Forelimb muscle (tissue), 1 donor: Measurements from ENCODE around the gene RAP1GAP. TPM values are rescaled to one million over a fixed set of nuclear protein-coding genes. Genes with fewer than 3 reads are reported as not detected.
"Not testable (repeated sequence)": the region's sequence is repeated elsewhere in the genome, so short reads cannot be mapped to it uniquely, and the experiment has no call there.

Source experiments
- DNase-seq: peaks from one replicate; pipeline ENCODE4 v3.0.0-alpha.2; 2013; ENCODE audit warnings: low read depth
- polyA plus RNA-seq: library from polyadenylated mRNA; unstranded; fragments of 120-200 nt; gene quantifications from one replicate; pipeline ENCODE4 v1.2.1, GENCODE V29; 2013; ENCODE audit not compliant: insufficient read length

Gene RAP1GAP
- polyA plus RNA-seq, 1 donor, result 1.7 TPM

DNA sequence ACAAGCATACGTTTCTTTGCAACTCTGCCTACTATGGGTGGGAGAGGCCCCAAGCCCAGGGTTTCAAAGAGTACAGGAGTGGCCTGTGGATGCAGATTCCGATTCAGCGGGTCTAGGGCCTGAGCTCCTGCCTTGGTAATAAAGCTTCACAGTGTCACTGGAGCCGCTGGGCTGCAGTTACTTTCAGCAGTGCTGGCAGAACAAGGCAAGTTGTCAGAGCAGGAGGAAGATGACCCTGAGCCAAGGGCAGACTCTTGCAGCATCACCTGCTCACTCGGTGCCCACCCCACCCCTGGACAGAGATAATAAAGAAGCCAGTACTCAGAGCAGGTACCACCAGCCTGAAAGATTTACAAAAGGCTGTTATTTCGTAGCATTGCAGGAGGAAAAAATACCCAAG, 8.0 kb upstream of the RAP1GAP start:
- DNase-seq, result no peak

DNA sequence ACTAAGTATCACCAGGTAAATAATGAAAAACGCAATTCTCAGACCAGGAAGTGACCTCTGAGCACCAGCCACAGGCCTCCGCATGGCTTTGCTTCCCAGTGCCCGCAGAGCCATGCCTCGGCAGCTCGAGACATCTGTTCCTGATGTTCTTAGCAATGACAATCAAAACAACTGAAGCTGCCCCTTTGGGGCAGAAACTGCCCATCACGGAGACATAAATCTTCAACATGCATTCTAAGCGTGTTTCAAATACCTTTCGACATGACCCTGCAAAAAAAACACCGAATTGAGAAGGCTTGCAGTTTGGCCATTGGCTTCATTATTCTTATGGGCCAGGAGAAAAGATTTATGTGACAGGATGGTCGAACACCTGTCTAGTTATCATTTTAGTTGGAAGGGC, 5.8 kb upstream of the RAP1GAP start:
- no peak for DNase-seq

DNA sequence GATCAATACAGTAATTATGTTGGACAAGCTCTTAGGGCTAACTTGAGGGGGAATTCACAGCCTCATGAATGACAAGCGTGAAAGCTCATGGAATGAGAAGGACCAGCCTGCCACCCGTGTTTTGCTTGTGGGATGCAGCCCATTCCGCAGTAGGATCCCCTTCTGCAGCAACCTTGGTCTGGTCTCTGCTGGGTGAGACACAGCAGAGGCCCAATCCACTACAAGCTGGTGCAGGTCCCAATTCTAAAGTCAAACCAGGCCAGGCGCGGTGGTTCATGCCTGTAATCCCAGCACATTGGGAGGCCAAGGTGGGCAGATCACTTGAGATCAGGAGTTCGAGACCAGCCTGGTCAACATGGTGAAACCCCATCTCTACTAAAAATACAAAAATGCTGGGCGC, 4.7 kb upstream of the RAP1GAP start:
- not testable (repeated sequence) for DNase-seq

DNA sequence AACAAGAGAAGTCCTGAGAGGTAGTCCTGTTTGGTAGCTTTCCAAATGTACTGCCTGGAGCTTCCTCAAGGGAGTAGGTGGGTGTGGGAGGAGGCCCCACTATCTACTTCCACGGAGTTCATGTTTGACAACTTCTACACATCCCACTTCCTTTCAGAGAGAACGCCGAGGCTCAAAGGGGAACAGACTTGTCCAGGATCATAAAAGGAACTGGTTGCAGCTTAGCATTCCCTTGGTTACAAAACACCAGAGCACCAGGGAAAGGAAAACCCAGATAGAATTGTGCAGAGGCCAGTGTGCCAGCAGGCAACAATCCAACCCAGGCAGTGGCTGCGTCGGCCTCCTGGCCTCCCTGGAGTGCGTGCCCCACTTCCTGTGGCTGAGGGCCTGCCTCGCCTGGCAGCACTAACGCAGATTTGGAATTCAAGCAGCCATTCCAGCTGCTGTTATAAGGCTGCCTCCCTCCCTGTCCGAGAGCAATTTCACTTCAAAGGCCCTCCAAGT, 4.2 kb upstream of the RAP1GAP start:
- DNase-seq, result no peak

DNA sequence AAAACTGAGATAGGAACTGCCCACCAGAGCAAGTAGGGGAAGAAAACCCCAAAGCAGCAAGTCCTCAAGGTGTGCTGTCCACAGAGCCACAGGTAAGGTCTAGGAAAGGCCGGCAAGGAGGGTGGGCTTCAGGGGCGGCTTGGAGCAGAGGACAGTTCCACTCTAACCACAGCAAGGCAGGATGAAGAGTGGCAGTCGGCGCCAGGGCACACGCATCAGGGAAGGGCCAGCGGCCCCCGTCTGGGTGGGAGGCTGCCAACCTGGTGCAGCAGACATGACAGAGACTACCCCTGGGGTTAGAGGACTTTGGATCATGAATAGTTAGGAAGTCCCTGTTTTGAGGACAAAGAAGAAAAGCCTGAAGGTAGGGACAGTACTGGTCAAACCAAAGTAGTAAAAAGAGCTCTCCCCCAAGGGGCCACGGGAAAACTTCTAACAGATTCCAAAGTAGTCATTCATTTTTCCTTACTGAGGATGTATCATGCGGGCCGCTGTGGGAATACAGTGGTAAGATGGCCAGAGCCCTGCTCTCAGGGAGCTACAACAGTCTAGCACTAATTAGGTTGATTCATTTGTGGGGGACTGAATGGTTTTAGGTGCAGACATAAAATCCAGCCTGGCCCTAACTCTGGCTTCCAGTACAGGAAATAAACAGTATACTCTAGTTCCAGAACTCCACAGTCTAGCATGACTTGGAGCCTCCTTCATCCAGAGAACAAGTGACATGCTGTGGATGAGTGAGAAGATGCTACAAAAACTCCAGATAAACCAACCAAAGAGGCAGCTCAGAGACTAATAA, 3.5 kb upstream of the RAP1GAP start:
- DNase-seq, result no peak

DNA sequence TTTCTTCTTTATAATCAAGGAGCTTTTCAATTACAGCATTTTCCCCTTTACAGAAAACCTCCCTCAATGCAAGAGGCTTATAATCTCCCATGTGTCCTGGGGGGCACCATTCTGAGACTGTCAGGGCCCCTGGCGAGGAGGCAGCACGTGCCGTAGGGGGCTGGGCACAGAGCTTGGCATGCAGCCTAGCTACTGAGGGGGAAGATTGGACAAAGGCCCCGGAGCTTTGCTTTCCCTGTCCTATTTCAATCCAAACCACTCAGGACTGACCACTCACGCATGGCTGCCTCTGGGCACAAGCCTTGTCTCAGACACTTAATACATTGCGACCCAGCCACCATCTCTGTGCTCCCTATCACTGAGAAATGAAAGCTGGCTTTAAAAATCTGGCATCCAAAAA, 2.8 kb upstream of the RAP1GAP start:
- DNase-seq, result no peak

DNA sequence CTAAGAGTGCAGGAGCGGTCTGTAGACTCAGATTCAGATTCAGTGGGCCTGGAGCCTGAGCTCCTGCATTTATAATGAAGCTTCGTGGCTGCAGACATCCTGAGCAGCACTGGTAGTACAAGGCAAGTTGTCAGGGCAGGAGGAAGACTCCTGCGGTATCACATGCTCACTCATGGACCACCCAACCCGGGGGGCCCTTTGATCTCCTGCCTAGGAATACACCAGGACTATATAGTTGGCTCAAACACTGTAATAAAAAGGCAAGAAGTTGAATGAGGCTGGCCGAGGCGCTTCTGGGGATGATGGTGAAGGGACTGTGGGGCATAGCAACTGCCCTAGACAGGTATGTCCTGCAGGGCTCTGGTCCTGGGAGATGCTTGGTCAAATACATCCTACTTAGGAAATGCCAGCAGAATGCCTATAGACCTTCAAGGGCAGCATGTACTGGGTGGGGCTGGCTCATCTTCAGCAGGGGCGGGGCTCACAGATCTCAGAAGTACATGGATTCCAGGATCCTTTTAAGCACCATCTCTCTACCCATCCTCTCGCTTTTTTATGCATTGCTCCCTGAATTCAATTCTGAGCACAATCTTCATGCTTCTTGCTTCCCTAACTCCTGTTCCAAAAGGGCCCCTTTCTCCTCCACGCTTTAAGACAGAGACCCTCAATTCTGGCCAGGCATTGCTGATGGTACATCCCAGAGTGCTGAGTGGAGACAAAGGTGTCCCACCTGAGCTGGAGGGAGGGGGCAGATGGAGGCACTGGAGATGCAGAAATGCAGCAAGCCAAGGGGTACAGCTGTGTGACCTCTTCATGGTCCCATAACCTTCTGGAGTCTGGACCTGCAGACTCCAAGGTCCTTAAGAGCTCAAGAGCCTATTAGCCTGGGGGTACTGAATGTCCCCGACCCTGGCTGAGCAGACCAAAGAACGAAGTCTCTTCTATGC, 2.1 kb upstream of the RAP1GAP start:
- no peak for DNase-seq

DNA sequence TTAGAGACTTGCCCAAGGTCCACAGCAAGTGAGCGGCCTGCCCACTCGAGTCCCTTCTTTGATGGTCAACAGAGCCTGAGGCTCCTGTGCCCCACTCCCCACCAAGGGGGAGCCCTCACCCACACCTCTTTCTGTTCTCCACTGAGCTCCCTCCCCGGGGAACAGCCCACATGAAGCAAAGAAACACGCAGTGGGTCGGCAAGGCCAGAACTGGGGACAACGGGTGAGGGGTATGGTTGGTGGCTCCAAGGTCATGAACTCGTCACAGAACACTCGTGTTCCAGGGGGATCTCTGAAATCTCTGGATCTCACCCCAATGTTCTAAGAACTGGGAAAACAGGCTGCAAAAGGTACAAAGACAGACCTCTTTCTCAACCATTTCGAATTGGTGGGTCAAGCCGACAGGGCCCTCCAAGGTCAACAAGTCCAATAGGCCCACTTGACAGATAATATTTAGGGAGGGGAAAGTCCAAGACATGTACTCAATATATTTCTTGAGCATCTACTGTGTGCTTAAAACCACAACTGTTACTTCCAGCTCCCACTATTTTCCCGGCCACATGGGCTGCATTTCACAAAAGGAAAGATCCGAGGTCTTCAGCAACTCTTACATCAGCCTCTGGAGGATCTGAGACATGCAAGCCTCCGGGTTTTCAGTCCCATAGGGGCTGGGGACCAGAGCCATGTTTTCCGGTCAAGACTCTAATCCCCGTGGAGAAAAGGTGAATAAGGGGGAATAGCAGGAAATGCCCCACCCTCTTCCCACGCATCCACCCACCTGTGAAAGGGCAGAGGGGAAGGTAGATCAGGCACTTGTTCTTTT, 1.1 kb upstream of the RAP1GAP start:
- DNase-seq, result no peak

DNA sequence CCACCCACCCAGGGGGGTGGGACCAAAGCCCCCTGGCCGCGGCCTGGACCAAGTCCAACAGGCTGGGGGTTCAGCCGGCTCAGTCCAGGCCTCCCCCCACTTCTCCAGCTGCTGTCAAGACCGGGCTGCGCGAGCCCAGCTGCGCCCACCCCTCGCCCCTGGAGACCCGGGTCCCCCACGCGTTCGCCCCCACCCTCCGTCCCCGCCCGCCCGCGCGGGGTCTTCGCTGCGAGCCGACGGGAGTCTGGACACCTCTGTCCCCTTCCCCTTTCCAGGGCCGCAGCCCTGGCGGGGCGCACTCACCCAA, 253 bp downstream of the RAP1GAP start:
- no peak for DNase-seq

DNA sequence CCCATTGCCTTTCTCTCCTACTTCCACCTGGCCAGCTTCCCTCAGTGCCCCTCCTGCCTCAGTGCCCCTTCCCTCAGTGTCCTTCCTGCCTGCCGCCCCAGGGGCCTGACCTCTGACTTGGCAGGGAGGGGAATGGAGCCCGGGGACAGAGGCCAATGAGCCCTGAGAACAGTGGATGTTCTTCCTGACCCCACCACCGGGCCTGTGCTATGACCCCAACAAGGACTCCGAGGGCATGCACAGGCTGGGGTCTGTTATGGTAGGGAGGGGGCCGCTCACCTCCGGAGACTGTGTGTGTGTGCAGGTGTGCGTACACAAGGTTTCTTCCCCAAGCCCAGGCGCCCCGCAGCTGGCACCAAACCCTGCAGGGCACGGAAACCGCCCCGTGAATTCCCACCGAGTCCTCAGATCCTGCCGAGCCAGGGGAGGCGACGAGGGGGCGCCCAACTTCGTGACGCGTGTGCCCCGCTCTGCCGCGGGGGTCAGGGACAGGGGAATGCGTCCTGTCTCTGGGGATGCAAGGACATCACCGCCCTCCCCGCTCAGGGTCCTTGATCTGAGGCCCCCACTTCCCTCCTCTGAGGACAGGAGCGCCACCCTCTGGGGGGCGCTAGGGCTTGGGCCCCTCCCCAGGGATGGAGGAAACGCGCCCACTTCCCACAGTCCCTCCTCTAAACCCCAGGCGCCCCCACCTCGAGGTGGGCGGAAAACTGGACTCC, 766 bp downstream of the RAP1GAP start:
- DNase-seq, result no peak

DNA sequence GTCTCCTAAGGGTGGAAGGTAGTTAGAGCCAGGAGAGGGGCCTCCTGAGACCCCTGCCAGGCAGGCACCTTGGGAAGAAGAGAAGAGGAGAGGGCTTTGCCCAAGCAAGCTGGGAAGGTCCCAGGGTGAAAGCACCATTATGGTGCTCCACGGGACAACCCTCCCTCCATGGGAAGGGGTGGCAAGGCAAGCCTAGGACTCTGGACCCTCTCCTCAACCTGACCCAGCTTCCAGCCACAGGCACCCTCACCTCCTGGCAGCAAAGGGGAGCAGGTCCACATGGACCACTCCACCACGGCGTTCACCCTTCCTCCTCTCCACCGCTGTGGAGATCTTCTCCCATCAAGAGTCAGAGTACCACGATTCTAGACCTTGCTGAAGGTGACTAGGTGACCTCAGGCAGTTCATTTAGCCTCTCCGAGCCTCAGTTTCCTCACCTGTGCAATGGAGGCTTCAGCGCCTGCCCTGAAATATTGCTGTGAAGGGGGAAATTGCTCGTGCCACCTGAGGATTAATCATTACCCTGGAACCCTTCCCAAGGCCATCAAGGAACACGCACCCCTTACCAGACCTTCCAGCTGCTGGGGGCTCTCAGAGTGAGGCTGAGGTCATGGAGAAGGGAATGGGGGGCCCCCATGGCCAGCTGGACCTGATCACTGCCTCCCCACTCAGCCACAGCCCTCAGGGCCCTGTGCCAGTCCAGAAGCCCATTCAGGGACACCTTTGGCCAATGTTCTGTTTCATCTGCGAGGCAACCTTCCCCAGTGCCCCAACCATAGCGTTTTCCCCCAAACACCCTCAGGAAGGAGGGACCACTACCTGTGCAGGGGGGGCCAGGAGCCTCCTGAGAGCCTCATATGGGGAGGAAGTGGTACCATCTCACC, 1.6 kb downstream of the RAP1GAP start:
- no peak for DNase-seq

DNA sequence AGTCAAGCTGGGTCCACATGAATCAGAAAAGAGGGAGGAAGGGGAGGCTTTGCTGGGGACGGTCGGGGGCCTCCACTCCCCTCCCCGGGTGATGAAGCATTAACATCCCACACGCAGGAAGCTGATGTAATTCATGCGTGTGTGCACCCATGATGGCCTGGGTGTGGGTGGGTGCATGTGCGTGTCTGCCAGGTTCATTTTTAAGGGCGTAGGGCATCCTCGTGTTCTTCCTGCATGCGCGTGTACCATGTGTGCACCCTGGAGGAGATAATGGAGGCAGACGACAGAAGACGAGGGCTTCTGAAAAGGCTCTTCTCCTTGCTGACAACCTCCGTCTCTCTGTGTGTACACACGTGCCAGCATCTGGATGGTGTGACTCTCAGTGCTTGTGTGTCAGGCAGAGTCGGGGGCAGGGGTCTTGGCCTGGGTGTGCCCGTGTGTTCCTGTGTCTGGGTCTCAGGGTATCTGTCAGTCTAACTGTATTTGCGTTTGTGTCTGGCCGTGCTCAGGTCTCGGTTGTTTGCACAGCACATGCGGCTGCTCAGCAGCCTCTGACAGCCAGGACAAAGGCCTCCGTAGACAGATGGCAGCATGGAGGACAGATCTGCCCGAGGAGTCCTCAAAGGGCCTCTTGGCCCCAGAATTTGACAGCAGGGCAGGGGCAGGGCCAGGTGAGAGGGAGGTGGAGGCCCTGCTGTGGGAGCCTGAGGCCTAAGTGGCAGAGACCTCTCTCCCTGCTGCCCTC, 2.4 kb downstream of the RAP1GAP start:
- no peak for DNase-seq

DNA sequence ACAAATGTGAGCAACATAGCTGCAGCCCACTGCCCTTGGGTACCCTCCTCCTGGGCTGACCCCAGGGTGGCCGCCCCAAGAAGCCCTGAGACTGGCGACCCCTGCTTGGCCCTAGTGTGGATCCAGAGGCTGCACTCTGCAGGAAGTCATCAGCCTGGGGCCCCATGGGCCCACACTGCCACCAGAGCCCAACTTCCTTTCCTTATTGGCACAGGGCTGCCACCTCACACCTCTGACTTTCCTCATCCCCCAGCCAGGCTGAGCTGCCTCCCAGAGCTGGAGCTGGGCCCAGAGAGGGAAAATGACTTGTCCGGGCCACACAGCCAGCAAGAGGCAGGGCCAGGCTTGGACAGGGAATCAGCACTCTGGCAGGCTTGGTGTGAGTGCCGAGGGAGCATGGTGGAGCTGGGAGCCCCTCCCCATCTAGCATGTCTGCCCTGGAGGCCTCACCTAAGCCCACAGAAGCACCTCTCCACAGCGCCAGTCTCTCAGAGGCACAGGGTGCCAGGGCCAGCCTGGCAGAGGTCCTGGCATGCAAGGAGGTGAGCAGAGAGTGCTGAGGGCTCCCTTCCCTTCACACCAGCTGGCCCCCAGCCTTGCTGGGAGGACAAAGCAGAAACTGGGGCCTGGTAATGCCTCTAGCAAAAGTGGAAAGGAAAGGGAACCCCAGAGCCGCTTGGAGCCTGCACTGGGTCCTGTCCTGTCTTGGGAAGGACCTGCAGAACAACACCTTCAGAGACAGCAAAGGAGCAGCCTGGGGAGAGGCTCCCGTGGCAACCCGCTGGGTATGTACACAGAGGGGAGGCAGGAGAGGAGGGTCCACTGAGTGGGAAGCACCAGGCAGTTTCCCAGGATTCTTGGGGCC, 3.2 kb downstream of the RAP1GAP start:
- DNase-seq, result no peak

DNA sequence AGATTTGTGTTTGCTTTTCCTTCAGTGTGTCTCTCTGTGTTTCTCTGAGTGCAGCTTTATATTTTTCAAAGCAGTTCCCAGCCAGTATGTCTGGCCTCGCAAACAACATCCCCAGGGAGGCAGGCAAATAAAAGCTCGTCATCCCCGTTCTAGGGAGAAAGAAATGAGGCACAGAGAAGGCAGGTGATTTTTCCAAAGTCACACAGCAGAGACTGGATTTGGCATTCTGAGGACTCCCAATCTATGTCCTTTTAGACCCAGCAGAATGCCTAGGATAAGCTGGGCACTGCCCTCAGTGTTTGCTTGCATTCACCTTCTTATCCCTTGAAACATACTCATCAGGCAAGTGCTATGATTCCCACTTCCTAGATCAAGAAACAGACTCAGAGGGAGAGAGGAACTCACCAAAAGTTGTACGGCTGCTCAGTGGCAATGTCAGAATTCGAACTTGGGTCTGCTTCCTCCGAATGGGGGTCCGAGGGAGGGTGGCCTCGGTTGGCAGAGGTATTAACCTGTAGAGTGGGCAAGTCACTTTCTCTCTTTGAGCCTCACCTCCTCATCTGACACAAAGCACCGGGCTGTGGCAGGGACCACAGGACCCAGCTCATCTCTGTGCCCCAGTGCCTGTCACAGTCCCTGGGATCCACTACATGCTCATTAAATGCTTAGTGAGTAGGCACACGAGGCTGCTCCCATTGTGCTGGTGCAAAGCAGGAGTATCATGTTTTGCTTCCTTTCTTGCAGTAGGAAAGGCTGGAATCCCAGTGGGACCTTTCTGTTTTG, 4.2 kb downstream of the RAP1GAP start:
- no peak for DNase-seq

DNA sequence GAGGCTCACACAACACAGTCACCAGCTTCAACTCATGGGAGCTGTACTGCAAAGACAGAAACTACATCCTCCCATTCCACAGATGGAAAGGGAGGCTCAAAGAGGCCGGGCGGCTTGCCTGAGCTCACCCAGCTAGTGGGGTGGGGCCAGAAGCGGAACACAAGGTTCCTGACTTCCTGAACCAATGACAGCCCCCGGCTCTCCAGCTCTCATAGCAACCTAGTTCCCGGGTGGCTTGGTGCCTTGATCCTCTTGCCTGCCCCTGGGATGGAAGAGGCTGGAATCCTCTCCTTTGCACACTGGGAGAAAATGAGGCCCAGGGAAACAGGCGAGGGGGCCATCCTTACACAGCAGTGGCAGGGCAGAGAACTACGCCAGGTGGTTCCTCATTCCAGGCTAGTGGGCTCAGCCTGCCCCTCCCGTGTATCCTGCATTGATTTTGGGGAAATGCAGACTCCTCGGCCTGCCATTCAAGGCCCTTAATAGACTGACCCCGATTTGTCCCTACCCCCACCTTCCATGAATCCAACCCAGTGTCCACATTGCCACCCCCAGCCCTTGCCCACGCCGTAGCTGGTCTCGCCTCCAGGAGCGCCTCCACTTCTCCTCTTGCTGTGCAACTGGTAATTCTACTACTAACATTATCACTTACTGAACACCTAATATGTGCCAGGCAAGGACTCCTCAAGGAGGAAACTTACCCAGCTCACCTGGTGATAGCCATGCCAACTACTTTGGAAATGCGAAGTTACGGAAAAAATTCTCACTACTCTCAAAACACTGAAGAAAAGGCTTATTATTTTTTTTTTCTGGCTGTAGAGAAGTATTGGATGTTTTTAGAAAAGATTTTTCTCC, 5.0 kb downstream of the RAP1GAP start:
- no peak for DNase-seq

DNA sequence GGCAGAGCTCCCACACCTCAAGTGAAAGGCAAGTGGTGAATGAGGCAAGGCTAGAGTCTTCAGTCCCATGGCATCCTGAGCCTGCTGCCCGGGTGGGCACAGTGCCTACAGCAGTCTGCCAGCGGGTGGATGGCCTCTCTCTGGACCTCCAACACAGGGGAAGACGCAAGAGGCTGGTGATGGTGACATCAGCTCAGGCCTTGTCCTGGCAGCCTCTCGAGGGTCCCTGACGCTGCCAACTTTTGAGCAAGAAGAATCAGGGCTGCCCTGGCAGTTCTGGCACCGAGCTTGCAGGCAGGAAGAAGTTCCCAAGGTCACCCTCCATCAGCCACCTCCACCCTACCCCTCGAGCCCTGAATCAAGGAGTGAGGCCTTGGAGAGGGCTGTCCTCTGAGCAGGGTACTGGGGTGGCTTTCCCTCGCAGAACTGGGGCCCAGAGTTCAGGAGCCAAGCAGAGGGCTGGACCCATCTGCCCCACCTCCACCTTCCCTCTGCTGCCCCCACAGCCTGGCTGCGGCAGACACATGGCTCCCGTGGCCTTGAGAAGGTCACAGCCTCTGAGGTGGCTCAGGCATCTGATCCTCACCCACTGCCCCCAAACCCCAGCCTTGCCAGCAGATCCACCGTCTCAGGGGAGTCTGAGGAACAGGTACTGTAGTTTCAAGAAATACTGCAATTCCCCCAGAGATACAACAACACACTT, 5.8 kb downstream of the RAP1GAP start:
- no peak for DNase-seq
